Measurements from ENCODE around the gene ARID4B.

DNA sequence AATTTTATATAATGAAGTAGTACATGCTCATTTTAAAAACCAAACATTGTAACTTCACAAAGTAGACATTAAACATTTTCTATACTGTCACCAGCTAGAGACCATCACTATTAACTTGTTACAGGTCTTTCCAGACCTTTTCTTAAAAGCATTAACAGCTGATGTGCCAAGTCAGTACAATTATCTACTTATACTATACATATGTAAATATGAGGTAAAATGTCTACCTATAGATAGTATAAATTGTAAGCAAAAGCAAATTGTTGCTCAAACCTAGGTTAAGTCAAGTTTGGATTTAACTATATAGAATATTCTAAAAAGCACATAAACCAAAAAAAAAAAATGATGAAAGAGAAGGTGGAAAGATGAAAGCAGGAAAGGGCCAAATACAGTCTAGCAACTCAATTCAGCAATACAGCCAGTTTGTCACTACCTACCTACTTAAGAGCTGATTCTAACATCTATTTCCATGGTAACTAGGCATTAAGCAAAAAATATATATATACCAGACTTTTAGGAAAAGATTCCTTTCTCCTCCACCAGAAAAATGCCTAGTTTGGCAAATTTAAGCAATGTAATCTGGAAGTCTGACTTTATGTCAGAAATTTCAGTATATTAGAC is 34.5 kb downstream of the ARID4B start:
- TF ChIP-seq EZH2 (IDR thresholded peaks at IDR 0.05; ENCODE audit: low read length, unreplicated experiment): no peak
- TF ChIP-seq, protein P1, sequence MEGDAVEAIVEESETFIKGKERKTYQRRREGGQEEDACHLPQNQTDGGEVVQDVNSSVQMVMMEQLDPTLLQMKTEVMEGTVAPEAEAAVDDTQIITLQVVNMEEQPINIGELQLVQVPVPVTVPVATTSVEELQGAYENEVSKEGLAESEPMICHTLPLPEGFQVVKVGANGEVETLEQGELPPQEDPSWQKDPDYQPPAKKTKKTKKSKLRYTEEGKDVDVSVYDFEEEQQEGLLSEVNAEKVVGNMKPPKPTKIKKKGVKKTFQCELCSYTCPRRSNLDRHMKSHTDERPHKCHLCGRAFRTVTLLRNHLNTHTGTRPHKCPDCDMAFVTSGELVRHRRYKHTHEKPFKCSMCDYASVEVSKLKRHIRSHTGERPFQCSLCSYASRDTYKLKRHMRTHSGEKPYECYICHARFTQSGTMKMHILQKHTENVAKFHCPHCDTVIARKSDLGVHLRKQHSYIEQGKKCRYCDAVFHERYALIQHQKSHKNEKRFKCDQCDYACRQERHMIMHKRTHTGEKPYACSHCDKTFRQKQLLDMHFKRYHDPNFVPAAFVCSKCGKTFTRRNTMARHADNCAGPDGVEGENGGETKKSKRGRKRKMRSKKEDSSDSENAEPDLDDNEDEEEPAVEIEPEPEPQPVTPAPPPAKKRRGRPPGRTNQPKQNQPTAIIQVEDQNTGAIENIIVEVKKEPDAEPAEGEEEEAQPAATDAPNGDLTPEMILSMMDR (conservative IDR thresholded peaks at IDR 0.05; ENCODE audit: low read depth, low read length): no peak
